NCI-H2196 treated with DMSO at 0.1 percent for 48 hours (cell line): ENCODE data around the gene BOLA1.
"Not testable (repeated sequence)": the region's sequence is repeated elsewhere in the genome, so short reads cannot be mapped to it uniquely, and the experiment has no call there.

ENCODE experiments used
- DNase-seq: peaks from one replicate; lab custom pipeline; 2025; ENCODE audit not compliant: unreplicated experiment; lab: John Stamatoyannopoulos, UW

Gene BOLA1

GRCh38 chr1:149928401-149928724 lies 29.0 kb downstream of the BOLA1 start:
- DNase-seq, result no peak

GRCh38 chr1:149929856-149930255 lies 30.5 kb downstream of the BOLA1 start:
- no peak for DNase-seq

DNA sequence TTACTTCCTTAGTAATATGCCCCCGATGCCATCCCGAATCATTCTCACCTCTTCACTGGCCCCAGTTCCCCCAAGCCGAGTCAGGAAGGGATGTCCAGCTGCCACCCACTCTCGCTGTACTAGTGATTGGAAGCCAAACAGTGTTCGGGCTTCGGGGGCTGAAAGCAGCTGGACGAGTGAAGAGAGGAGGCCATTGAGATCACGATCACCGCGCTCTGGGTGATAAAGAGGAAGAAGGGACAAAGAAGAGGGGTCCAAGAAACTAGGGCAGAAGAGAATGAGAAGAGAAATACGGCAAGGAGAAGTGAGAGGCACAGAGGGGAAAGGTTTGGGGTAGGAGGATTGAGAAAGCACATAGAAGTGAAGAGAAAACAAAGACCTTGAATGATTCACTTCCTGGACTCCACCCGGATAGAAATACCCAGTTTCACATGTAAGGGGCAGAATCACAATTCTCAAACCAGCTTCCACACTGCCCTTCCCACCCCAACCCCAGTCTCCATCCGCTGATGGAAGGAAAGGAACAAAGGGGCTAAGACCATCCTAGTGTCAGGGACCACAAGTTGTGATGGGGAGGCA lies 31.9 kb downstream of the BOLA1 start:
- DNase-seq, result no peak

- no peak for DNase-seq
These were observed 33.1 kb downstream of the BOLA1 start for GRCh38 chr1:149932474-149932873.

DNA sequence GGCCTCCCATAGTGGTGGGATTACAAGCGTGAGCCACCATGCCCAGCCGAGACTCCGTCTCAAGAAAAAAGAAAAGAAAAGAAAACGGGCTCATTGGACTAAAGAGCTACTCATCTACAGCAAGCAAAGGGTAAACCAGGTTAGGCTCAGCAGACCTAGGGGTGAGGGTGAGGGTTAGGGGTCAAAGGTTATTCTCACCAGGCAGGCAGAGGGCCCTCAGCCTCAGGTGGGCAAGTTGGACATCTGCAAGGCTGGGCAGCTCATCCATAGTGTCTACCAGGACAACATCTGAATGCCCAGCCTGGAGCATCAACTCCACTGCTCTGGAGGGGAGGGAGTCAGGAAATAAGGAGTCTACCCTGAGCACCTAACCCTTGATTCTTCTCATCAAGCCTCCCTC lies 33.8 kb downstream of the BOLA1 start:
- DNase-seq, result no peak

DNA sequence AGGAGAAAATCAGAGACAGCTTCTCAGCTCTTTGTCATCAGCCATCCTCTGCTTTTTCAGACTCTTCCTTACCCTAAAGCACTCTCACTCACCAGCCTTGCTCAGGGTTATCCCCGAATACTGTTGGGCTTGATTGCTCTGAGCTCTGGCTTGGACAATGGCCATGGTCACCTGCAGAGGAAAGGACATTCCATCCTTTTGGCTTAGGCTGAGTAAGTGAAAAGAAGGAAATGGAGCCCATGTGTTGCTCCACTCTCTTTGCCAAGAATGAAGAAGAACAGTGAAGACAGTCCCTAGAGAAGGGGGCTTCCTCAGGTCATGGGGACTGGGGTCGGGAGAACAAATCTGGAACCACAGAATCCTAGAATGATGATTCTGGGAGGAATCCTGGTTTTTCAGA lies 35.0 kb downstream of the BOLA1 start:
- no peak for DNase-seq

- DNase-seq, result no peak
These were observed 37.0 kb downstream of the BOLA1 start, which contains the start of gene MTMR11 for GRCh38 chr1:149936170-149936991. MTMR11 (minus strand) TSS chr1:149936879; CDS start chr1:149936647, 232 bp downstream.

DNA sequence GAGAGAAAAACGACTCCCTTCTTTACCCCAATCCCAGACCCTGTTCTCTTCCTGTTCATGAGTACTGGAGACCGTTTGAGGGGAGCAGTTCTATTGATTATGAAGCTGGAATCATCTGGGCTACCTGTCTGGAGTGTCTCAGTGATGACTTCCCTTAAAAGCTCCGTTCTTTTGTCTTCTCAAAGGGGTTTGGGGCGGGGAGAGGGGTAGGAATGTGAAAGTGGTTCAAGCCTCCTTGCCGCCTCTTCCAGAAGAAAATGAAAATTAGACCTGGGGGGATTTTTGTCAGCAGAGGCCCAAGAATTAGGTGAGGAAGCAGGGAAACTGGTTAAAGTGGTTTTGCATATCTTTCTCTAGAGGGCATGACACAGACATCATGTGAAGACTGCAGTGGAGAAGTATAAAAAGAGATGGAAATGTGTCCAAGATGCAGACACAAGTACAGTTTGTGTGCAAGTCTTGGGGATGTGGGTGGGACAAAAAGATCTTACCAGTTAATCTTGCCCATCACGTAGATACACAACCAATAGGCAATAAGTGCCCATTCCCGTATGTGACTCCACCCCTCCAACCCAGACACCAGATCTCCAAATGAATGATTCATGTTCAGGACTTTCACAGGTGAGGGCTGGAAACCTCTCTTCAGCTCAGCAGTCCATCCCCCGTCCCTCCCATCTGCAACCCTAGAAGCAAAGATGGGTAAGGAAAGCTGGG lies 37.8 kb downstream of the BOLA1 start:
- no peak for DNase-seq

DNA sequence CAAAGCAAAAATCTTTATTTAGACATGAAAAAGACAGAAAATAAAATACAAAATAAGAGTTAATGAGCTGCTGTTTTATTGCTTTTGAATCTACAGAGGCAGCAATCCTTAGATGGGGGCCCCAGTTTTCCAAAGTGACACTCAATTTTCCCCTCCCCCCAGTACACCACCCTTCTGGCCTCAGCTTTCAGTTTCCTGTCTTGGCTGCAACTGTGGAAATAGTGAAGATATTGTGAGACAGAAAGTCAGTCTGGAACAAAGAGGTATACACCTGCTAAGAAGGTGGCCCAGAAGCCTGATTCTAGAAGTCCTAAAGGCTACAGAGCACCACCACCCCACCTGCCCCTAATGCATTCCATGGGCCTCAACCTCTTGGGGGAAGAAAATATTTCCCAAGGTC lies 38.4 kb downstream of the BOLA1 start:
- no peak for DNase-seq

- not testable (repeated sequence) for DNase-seq
These were observed 39.3 kb downstream of the BOLA1 start for GRCh38 chr1:149938668-149939003.

DNA sequence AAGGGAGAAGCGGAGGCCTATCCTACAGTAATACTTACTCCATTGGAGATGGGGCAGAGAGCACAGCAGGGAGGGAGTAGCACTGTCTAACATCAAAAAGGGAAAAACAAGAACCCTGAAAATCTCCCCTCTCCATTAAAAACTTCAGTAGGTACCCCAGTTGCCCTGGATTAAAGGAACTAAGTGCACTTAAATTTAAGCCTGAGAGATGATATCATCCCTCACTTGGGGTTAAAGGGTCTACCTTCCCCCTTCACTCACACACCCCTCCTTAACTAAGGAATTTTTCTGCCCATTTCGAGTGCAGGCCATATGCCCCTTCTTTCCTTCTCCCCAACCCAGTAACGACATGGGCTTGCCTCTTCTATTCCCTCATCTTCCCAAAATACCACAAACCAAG lies 41.1 kb downstream of the BOLA1 start:
- no peak for DNase-seq

GRCh38 chr1:149942207-149942606 lies 42.8 kb downstream of the BOLA1 start:
- no peak for DNase-seq

DNA sequence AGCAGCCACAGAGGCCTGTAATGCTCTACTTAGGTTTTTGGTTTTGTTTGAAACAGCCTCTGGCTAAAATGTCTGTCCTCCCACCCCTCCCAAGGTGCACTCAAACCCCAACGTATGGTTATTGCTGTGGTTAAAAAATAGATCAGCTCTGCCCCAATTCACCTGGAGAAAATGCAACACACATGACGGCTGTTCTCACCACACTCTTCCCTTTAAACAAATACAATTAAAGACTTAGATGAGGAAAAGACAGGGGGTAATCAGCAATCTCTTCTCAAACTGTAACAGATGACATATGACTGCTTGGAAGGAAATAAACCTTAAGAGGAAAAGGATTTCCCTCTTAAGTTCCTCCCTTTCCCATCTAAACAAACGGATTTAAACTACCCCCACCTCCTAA lies 43.5 kb downstream of the BOLA1 start:
- no peak for DNase-seq

DNA sequence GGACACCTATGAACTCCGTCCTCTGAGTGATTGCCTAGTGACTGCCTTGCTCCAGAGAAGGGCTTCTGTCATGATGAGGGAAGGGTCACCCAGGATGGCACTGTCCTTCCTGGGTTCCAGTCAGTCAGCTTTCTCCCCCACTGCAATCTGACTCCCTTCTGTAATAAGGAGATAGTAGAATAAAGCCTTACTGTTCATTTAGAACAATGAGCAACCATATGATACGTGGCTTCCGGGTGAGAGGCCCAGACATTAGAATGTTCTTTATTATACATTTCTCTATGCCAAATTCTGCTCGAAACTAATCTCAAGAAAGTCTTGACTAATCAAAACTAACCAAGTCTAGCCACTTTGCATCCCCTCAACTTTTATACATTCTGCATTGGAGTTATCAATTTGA lies 45.8 kb downstream of the BOLA1 start:
- no peak for DNase-seq

GRCh38 chr1:149949911-149950310 lies 50.5 kb downstream of the BOLA1 start:
- no peak for DNase-seq
